Measurements from ENCODE around the gene SCFD2.
"Not testable (repeated sequence)": the region's sequence is repeated elsewhere in the genome, so short reads cannot be mapped to it uniquely, and the experiment has no call there.

Gene SCFD2

GRCh38 chr4:53094040-53094439 lies 271.8 kb downstream of the SCFD2 start:
- no peak for DNase-seq

- no peak for DNase-seq
Measured at GRCh38 chr4:53089936-53090729, 275.7 kb downstream of the SCFD2 start.

- DNase-seq: no peak
Measured at GRCh38 chr4:53088152-53088551, 277.7 kb downstream of the SCFD2 start.

GRCh38 chr4:53076374-53076958 lies 289.4 kb downstream of the SCFD2 start:
- no peak for DNase-seq

GRCh38 chr4:53075162-53075785 lies 290.6 kb downstream of the SCFD2 start:
- DNase-seq: no peak

GRCh38 chr4:53068755-53069330 lies 297.0 kb downstream of the SCFD2 start:
- no peak for DNase-seq

GRCh38 chr4:53067125-53067802 lies 298.6 kb downstream of the SCFD2 start:
- no peak for DNase-seq

- no peak for DNase-seq
Measured at GRCh38 chr4:53066155-53066554, 299.7 kb downstream of the SCFD2 start.

GRCh38 chr4:53064609-53065008 lies 301.3 kb downstream of the SCFD2 start:
- DNase-seq: no peak

GRCh38 chr4:53061091-53061850 lies 304.6 kb downstream of the SCFD2 start:
- DNase-seq: no peak

- no peak for DNase-seq
Measured at GRCh38 chr4:53060278-53060677, 305.6 kb downstream of the SCFD2 start.

GRCh38 chr4:53059871-53060270 lies 306.0 kb downstream of the SCFD2 start:
- no peak for DNase-seq

- no peak for DNase-seq
Measured at GRCh38 chr4:53059256-53059655, 306.6 kb downstream of the SCFD2 start.

- no peak for DNase-seq
Measured at GRCh38 chr4:53057679-53058078, 308.2 kb downstream of the SCFD2 start.

GRCh38 chr4:53057108-53057507 lies 308.8 kb downstream of the SCFD2 start:
- not testable (repeated sequence) for DNase-seq

GRCh38 chr4:53055716-53056403 lies 310.0 kb downstream of the SCFD2 start:
- DNase-seq: no peak

GRCh38 chr4:53055274-53055673 lies 310.6 kb downstream of the SCFD2 start:
- DNase-seq: no peak

- no peak for DNase-seq
Measured at GRCh38 chr4:53050361-53050774, 315.5 kb downstream of the SCFD2 start.

- no peak for DNase-seq
Measured at GRCh38 chr4:53049528-53049927, 316.3 kb downstream of the SCFD2 start.

- DNase-seq: no peak
Measured at GRCh38 chr4:53044651-53044960, 321.3 kb downstream of the SCFD2 start.

GRCh38 chr4:53043891-53044650 lies 321.8 kb downstream of the SCFD2 start:
- DNase-seq: no peak
